Ovary (tissue), 9 donors: ENCODE data around the gene MFSD1. TPM values are rescaled to one million over a fixed set of nuclear protein-coding genes. Genes with fewer than 3 reads are reported as not detected.

Source experiments
- DNase-seq, 5 donors: peaks; one replicate each; pipeline ENCODE4 v3.0.0-alpha.2; 2019 to 2020
- H3K27ac ChIP-seq, 2 donors: fragments of 200-600 bp; one replicate each; pipeline versions ENCODE4 v1.5.1 to v1.8.0; 2019 to 2022
- H3K27me3 ChIP-seq: fragments of 200-600 bp; one replicate; pipeline ENCODE4 v1.8.0; 2022
- H3K36me3 ChIP-seq: fragments of 200-600 bp; sonication (generic); one replicate; pipeline ENCODE4 v1.5.1; 2019
- H3K4me1 ChIP-seq: one replicate; pipeline ENCODE4 v1.8.1; 2013; ENCODE audit warnings: mild to moderate bottlenecking, moderate library complexity; ENCODE audit not compliant: insufficient read depth
- H3K4me3 ChIP-seq: fragments of 200-600 bp; sonication (generic); one replicate; pipeline ENCODE4 v1.5.1; 2017
- H3K9me3 ChIP-seq, 2 donors: fragments of 200-600 bp in 1 of 2; sonication (generic) in 1 of 2; one replicate each; pipeline versions ENCODE4 v1.5.1 to v1.8.1; 2013 to 2019; ENCODE audit warnings: mild to moderate bottlenecking in 1 of 2, moderate library complexity in 1 of 2
- CTCF ChIP-seq, 3 donors: fragments of 450-650 bp in 2 of 3; fragments of 200-600 bp in 1 of 3; IDR thresholded peaks; one replicate each; pipeline versions ENCODE4 v1.5.1 to v1.8.0; 2016 to 2022; ENCODE audit warnings: antibody characterized with exemption in 3 of 3, mild to moderate bottlenecking in 1 of 3
- EP300 ChIP-seq: sonication (generic); formaldehyde crosslinking; IDR thresholded peaks from one replicate; pipeline ENCODE4 v1.6.1; 2017; ENCODE audit warnings: antibody characterized with exemption
- POLR2A ChIP-seq: fragments of 450-650 bp; IDR thresholded peaks from one replicate; pipeline ENCODE4 v1.6.1; 2017; ENCODE audit warnings: antibody characterized with exemption, mild to moderate bottlenecking, moderate library complexity
- WGBS, 3 donors: extraction: QIAGEN DNeasy Blood & Tissue Kit in 1 of 3; methylation state at CpG; one replicate each; pipeline versions ENCODE4 v1.1.5 to v1.1.7; 2013 to 2017; 5-methylcytosine and 5-hydroxymethylcytosine counted together
- intact Hi-C, 4 donors: fragments of 100-400 bp; cut with DNase I; formaldehyde crosslinking; loops; one replicate each; pipeline versions ENCODE4 v1.11.0 to v1.15.1; 2022 to 2023
- polyA plus RNA-seq, 2 donors: library from polyadenylated mRNA; stranded (reverse); fragments of 200-250 nt in 1 of 2; fragments of 350-450 nt in 1 of 2; fragmentation: Illumina TruSeq in 1 of 2; extraction: RNeasy Lipid Tissue Mini Kit (QIAGEN cat#74804) in 1 of 2; gene quantifications; one replicate each; pipeline ENCODE4 v1.2.3, GENCODE V29; 2013 to 2014
- total RNA-seq, 7 donors: library from RNA; depleted of rRNA in 2 of 7; stranded (reverse); fragments of >200 nt in 2 of 7; fragmentation: NEBNext Ultra II Directional in 3 of 7; extraction: Animal tissue kit (Norgen Biotek cat#: 25700) in 3 of 7; gene quantifications; one replicate each; pipeline versions ENCODE4 v1.1.0 to v1.2.4, GENCODE V29; 2016 to 2023
- donor health status: DM: no; HTN: no; CAD: no; lungs with moderate emphysema.
- donor health status: DM: no; HTN: no; CAD: no.
- donor health status: Bipolar disorder and iron deficiency.
- donor health status: DM: yes; HTN: yes; CAD: no.
- donor health status: DM: no; HTN: no; CAD: no.
- donor health status: DM: yes; HTN: yes; CAD: no.

Gene MFSD1
- total and polyA plus RNA-seq, 9 donors, result 27.1 to 63.8 (median 43.0) TPM

GRCh38 chr3:158809642-158810041 is 7.8 kb downstream of the MFSD1 start:
- Histone ChIP-seq H3K4me3 (no peak overlapping the region), H3K4me1 (no peaks in the 10 kb centered on the region), H3K36me3 (no peaks in the 10 kb centered on the region), H3K9me3 (no peaks in the 10 kb centered on the region), H3K27me3 (no peaks in the 10 kb centered on the region), H3K27ac (no peak overlapping the region)
- intact Hi-C loops, result loop anchor here in 1 of 4 donors (10.0 kb wide), 1 partner anchor 155 kb away; no protein-coding TSS in a partner anchor
- TF ChIP-seq EP300, result no peak
- no peak for TF ChIP-seq CTCF (IDR thresholded peaks at IDR 0.05)
- no peak for TF ChIP-seq POLR2A
- DNase-seq, result no peak
- WGBS, 3 donors, result 96 to 97% (median 97%) methylated on average over 4 of the region's 4 CpGs

GRCh38 chr3:158810823-158811724 is 9.2 kb downstream of the MFSD1 start:
- Histone ChIP-seq H3K9me3 (no peaks in the 10 kb centered on the region), H3K4me1 (no peaks in the 10 kb centered on the region), H3K4me3 (no peak overlapping the region), H3K27ac (no peak overlapping the region), H3K27me3 (no peaks in the 10 kb centered on the region), H3K36me3 (no peaks in the 10 kb centered on the region)
- 84 to 97% (median 89%) methylated on average over 8 of the region's 8 CpGs for WGBS, 3 donors
- intact Hi-C loops, result no loop called here
- DNase-seq, result no peak
- no peak for TF ChIP-seq POLR2A
- no peak for TF ChIP-seq EP300
- no peak for TF ChIP-seq CTCF (IDR thresholded peaks at IDR 0.05)

- intact Hi-C loops, result no loop called here
- Histone ChIP-seq H3K4me3 (no peak overlapping the region), H3K4me1 (no peaks in the 10 kb centered on the region), H3K27me3 (no peaks in the 10 kb centered on the region), H3K36me3 (no peaks in the 10 kb centered on the region), H3K9me3 (no peaks in the 10 kb centered on the region), H3K27ac (no peak overlapping the region)
- DNase-seq, result no peak
- 75 to 84% (median 80%) methylated on average over 3 of the region's 3 CpGs for WGBS, 3 donors
- TF ChIP-seq POLR2A, result no peak
- TF ChIP-seq EP300, result no peak
- no peak for TF ChIP-seq CTCF (IDR thresholded peaks at IDR 0.05)
Measured at GRCh38 chr3:158819282-158819681, 17.4 kb downstream of the MFSD1 start.

GRCh38 chr3:158820521-158820920 is 18.7 kb downstream of the MFSD1 start:
- WGBS, 3 donors, result 72 to 85% (median 82%) methylated on average over 3 of the region's 3 CpGs
- intact Hi-C loops, result no loop called here
- Histone ChIP-seq H3K4me1 (no peaks in the 10 kb centered on the region), H3K9me3 (no peaks in the 10 kb centered on the region), H3K4me3 (no peak overlapping the region), H3K36me3 (no peaks in the 10 kb centered on the region), H3K27me3 (no peaks in the 10 kb centered on the region), H3K27ac (no peak overlapping the region)
- no peak for DNase-seq
- TF ChIP-seq CTCF (IDR thresholded peaks at IDR 0.05) (no peak), EP300 (no peak), POLR2A (no peak)
